HG02610 (cell line): ENCODE results near the gene MAP3K9.
A peak's percentile ranks its signal among the peaks of the same experiment; 100 is the strongest.

Experiments used
- ATAC-seq: cut with Tn5 transposase; IDR thresholded peaks from one replicate; pipeline ENCODE4 v1.9.1; 2021; ENCODE audit warnings: mild to moderate bottlenecking, moderate library complexity; ENCODE audit not compliant: unreplicated experiment

The MAP3K9 gene

GRCh38 chr14:70821584-70822529 is 12.5 kb upstream of the MAP3K9 start:
- no peak for ATAC-seq

DNA sequence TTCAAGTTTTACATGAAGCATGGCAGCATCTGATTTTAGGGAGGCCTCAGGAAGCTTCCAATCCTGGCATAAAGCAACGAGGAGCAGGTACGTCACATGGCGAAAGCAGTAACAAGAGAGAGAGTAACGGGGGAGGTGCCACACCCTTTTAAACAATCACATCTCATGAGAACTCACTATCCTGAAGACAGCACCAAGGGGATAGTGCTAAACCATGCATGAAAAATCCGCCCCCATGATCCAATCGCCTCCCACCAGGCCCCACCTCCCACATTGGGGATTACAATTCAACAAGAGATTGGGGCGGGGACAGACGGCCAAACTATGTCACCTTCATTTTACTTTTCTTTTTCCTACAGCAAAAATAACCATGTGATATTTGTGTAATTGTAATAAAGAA is 7.2 kb upstream of the MAP3K9 start:
- no peak for ATAC-seq

- ATAC-seq: no peak
These were observed 5.2 kb upstream of the MAP3K9 start for GRCh38 chr14:70814466-70814865.

GRCh38 chr14:70812124-70812818 is 3.0 kb upstream of the MAP3K9 start:
- ATAC-seq: no peak

DNA sequence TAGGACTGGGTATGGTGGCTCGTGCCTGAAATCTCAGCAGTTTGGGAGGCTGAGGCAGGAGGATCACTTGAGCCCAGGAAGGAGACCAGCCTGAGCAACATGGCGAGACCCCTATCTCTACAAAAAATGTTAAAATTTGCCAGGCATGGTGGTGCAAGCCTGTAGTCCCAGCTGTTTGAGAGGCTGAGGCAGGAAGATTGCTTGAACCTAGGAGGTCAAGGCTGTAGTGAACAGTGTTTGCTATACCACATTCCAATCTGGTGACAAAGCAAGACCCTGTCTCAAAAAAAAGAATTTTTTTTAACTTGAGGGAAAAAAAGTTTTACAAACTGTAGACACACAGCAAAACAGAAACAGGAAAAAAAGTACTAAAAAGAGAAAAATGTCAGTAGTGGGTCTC is 2.3 kb upstream of the MAP3K9 start:
- ATAC-seq: no peak

- no peak for ATAC-seq
These were observed 1.7 kb upstream of the MAP3K9 start for GRCh38 chr14:70811050-70811449.

DNA sequence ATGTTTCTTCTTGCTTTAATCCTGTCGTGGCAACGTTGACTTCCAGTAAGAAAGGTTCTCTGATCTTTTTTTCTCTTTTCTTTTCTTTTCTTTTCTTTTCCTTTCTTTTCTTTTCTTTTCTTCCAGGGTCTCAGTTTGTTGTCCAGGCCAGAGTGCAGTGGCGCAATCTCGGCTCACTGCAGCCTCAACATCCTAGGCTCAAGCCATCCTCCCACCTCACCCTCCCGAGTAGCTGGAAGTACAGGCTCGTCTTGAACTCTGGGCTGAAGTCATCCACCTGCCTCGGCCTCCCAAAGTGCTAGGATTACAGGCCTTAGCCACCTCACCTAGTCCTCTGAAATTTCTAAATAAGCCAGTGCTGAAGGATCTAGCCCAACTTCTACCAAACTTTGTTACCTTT is 1.3 kb upstream of the MAP3K9 start:
- ATAC-seq: no peak

DNA sequence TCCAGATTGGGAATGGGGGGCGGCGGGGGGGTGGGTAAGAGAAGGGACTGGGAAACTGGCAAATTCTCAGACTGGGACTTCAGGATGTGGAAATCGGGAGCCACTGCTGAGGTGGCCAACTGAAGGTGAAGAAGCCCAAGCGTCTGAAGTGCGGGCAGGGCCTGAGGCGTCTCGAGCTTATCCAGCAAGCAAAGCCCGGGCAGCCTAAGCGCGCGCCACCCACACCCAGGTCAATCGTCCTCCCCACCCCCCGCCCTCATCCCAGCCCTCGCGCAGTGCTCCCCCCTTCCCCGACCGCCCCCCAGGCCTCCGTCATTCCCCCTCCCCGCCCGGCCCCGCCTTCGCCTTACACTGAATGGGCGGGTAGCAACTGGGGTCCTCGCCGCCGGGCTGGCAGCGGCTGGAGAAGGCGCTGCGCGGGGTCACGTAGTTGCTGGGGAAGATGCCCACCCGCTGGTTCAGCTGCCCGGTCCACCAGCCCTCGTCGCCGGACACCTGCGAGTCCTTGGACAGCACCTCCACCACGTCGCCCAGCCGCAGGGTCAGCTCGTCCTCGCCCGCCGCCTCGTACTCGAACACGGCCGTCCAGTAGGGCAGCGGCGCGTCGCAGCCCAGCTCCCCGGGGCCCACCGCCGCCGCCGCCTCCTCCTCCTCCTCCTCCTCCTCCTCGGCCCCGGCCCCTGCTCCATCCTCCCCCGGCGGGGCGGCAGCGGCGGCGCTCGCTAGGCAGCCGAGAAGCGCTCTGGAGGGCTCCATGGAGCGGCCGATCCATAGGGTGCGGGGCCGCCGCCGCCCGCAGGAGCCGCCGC is 693 bp downstream of the MAP3K9 start:
- ATAC-seq: peak; percentile 12

GRCh38 chr14:70807898-70808415 is 1.4 kb downstream of the MAP3K9 start:
- ATAC-seq: no peak

GRCh38 chr14:70804556-70805162 is 4.7 kb downstream of the MAP3K9 start:
- no peak for ATAC-seq

DNA sequence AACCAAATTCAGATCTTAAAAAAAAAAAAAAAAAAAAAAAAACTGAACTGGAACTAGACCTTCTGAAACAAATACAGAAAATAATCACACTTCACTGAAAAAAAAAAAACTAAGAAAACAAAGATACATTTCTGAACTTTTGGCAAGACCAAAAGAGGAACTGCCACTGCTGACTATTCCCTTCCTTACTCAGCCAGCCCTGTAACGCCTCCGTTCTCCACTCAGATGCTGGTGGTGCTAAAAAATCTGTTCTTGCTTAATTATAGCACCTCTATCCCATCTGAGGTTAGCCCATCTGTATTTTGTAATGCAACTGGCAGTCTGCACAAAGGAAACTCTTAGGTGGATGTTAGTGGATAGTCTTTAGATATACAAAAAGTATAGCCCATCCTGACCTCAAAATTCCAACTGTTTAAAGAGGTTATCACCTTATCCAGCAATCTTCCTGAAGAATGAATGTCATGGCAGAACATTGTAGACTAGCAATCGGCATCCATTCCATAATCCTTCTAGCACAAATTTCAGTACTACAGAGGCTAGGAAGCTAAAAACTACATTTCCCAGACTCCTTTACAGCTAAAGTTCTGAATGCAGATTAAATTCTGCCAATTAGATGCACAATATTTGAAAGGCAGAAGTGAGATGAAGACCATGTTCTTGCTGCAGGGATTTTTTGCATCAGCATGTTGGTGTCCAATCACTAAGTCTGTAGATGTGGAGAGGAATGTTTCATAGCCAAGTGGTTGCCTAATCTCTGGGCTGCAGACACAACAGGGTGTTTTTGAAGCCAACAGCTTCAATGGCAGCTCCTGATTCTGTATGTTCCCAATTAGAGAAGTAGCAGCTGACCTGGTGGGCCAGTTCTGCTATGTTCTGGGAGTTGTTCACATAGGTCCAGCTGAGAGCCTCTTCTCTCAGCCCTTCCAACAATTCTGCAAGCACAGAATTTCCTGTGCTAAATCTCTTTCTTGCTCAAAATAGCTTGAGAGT is 5.7 kb downstream of the MAP3K9 start:
- peak; percentile 89 for ATAC-seq

GRCh38 chr14:70802379-70802778 is 6.9 kb downstream of the MAP3K9 start:
- no peak for ATAC-seq

- ATAC-seq: no peak
These were observed 7.5 kb downstream of the MAP3K9 start for GRCh38 chr14:70801836-70802235.

- ATAC-seq: no peak
These were observed 12.8 kb downstream of the MAP3K9 start for GRCh38 chr14:70796551-70796950.

GRCh38 chr14:70794294-70794693 is 15.0 kb downstream of the MAP3K9 start:
- no peak for ATAC-seq

- ATAC-seq: no peak
These were observed 15.7 kb downstream of the MAP3K9 start for GRCh38 chr14:70793637-70794036.

GRCh38 chr14:70792939-70793338 is 16.4 kb downstream of the MAP3K9 start:
- ATAC-seq: no peak

- ATAC-seq: no peak
These were observed 17.3 kb downstream of the MAP3K9 start for GRCh38 chr14:70791971-70792370.

DNA sequence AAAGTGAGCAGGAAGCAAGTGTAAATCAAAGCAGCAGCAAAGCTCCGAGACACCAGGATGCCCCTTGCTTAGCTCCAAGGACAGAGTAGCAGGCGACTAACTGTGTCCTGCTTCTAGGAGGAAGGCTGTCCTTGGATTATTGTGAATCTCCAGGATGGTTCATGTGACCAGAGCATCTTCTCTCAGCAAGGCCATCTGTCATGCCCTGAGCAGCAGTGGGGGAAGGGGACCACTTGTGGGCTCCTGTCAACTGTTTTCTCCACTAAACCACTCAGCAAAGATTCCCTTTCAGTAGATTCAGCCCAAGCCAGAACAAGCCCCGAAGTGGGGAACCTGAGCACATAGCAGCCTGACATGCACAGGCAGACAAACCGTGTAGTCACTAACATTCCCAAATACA is 19.4 kb downstream of the MAP3K9 start:
- ATAC-seq: no peak
